Measurements from ENCODE around the gene TMEM258. TPM values are rescaled to one million over a fixed set of nuclear protein-coding genes. Genes with fewer than 3 reads are reported as not detected.

Gene TMEM258
- total and polyA plus RNA-seq, 2 donors (not counting 3 experiments of a cell fraction or from before 2014, with no cell fraction given) = 140 to 534 TPM

- H3K9me3 ChIP-seq (replicated peaks; ENCODE audit: control insufficient read depth, insufficient read depth, low read length) = no peaks in the 10 kb centered on the region
- no peak for DNase-seq (ENCODE audit: low read depth, low spot score)
- BruUV-seq (replicated peaks) = no TSS peak
- no peak overlapping the region for H3K27ac ChIP-seq (ENCODE audit: insufficient read depth, low read depth, low read length)
- FAIRE-seq = no peak
- ChIA-PET POLR2A (no interaction called here), CTCF (interaction anchor here (0.6 to 5.4 kb wide), 4 partner anchors 25 to 357 kb away, joined by 3 to 91 read pairs (median 16); no protein-coding TSS in a partner anchor)
- H3K9me1 ChIP-seq (replicated peaks; ENCODE audit: control insufficient read depth, extremely low read depth, insufficient read depth, low read length) = no peaks in the 10 kb centered on the region
- TF ChIP-seq JUN (IDR thresholded peaks at IDR 0.05; ENCODE audit: borderline replicate concordance, insufficient read depth, insufficient read length, low read depth) (no peak), MAX (IDR thresholded peaks at IDR 0.05; ENCODE audit: insufficient read depth, insufficient read length) (no peak), EZH2 (IDR thresholded peaks at IDR 0.05; ENCODE audit: borderline replicate concordance, low read depth, low read length, severe bottlenecking) (no peak), POLR2A (IDR thresholded peaks at IDR 0.05; ENCODE audit: low read depth, low read length) (no peak), GATA2 (IDR thresholded peaks at IDR 0.05; ENCODE audit: insufficient read depth, insufficient read length, low read depth, low read length) (no peak), POLR2AphosphoS5 (IDR thresholded peaks at IDR 0.05; ENCODE audit: insufficient read depth, low read depth, low read length) (no peak), FOS (IDR thresholded peaks at IDR 0.05; ENCODE audit: borderline replicate concordance, insufficient read depth, low read length) (no peak), CTCF (IDR thresholded peaks at IDR 0.05; ENCODE audit: extremely low read depth in 1 of 2, insufficient read depth in 1 of 2, low read depth in 1 of 2, low read length in 2 of 2) (no peak), MYC (IDR thresholded peaks at IDR 0.05; ENCODE audit: low read depth, low read length) (no peak)
- no peak overlapping the region for H3K4me2 ChIP-seq (ENCODE audit: insufficient read depth, low read length)
- intact Hi-C loops (cut with micrococcal nuclease) = no loop called here
- no peaks in the 10 kb centered on the region for H3K79me2 ChIP-seq (ENCODE audit: control insufficient read depth, insufficient read depth, low read length)
- dilution Hi-C loops (cut with MboI; ENCODE audit: extremely low pct_ligation_motif_present, low sequenced_read_pairs) = no loop called here
- H2AFZ ChIP-seq (ENCODE audit: low read depth, low read length) = no peak overlapping the region
- peaks cover 4% of the 10 kb centered on the region for H3K4me1 ChIP-seq (ENCODE audit: control insufficient read depth, extremely low read depth, insufficient read depth, low read length)
- H4K20me1 ChIP-seq (replicated peaks; ENCODE audit: control insufficient read depth, extremely low read depth, insufficient read depth, low read length) = no peaks in the 10 kb centered on the region
- H3K27me3 ChIP-seq (ENCODE audit: control insufficient read depth in 2 of 2, insufficient read depth in 2 of 2, low read length in 2 of 2) = no peaks in the 10 kb centered on the region
- no peak overlapping the region for H3K9ac ChIP-seq (replicated peaks; ENCODE audit: extremely low read depth, insufficient read depth, low read length)
- H3K36me3 ChIP-seq (ENCODE audit: control insufficient read depth in 2 of 2, extremely low read depth in 1 of 2, insufficient read depth in 2 of 2, low read length in 2 of 2) = no peaks in the 10 kb centered on the region
- no peak overlapping the region for H3K4me3 ChIP-seq (replicated peaks in 1 of 3; ENCODE audit: insufficient read depth in 1 of 3, low read depth in 1 of 3, low read length in 3 of 3)
These were observed 41.6 kb downstream of the TMEM258 start for GRCh38 chr11:61750631-61751273.
